Breast epithelium (tissue), 4 donors: ENCODE data around the gene B4GALT2. TPM values are rescaled to one million over a fixed set of nuclear protein-coding genes. Genes with fewer than 3 reads are reported as not detected.

Experiments
- DNase-seq, 2 donors: peaks; one replicate each; pipeline ENCODE4 v3.0.0-alpha.2; 2019; ENCODE audit warnings: low spot score in 2 of 2
- H3K27ac ChIP-seq, 2 donors: fragments of 200-600 bp; sonication (generic) in 1 of 2; one replicate each; pipeline ENCODE4 v1.5.1; 2016 to 2019; ENCODE audit warnings: mild to moderate bottlenecking in 1 of 2
- H3K27me3 ChIP-seq, 2 donors: fragments of 200-600 bp; sonication (generic) in 1 of 2; one replicate each; pipeline versions ENCODE4 v1.5.1 to v1.6.0; 2017 to 2019; ENCODE audit warnings: control low read depth in 1 of 2, mild to moderate bottlenecking in 1 of 2
- H3K36me3 ChIP-seq: fragments of 200-600 bp; one replicate; pipeline ENCODE4 v1.5.1; 2019
- H3K4me1 ChIP-seq, 2 donors: fragments of 200-600 bp; sonication (generic); one replicate each; pipeline ENCODE4 v1.5.1; 2016 to 2019; ENCODE audit warnings: control low read depth in 1 of 2
- H3K4me3 ChIP-seq, 3 donors: fragments of 200-600 bp; sonication (generic); 1 replicate in 2 of 3; 2 replicates in 1 of 3; pipeline ENCODE4 v1.5.1; 2016 to 2019; ENCODE audit warnings: mild to moderate bottlenecking in 3 of 3, moderate library complexity in 2 of 3
- H3K9me3 ChIP-seq, 2 donors: fragments of 200-600 bp; sonication (generic) in 1 of 2; one replicate each; pipeline ENCODE4 v1.5.1; 2016 to 2019; ENCODE audit warnings: control low read depth in 1 of 2
- POLR2A ChIP-seq: fragments of 450-650 bp; IDR thresholded peaks from one replicate; pipeline ENCODE4 v1.6.1; 2016; ENCODE audit warnings: antibody characterized with exemption, mild to moderate bottlenecking, moderate library complexity
- POLR2AphosphoS5 ChIP-seq, 3 donors: sonication (generic); formaldehyde crosslinking; IDR thresholded peaks; one replicate each; pipeline ENCODE4 v1.6.1; 2017; ENCODE audit warnings: antibody characterized with exemption in 3 of 3
- intact Hi-C: fragments of 100-400 bp; cut with DNase I; formaldehyde crosslinking; loops from one replicate; pipeline ENCODE4 v1.15.1; 2023; ENCODE audit warnings: low total_unique reads
- total RNA-seq, 3 donors: library from RNA; depleted of rRNA; stranded (reverse); fragments of >200 nt; gene quantifications; one replicate each; pipeline ENCODE4 v1.1.0, GENCODE V29; 2016
- TF ChIP-seq, protein P1 (sequence below), 3 donors: fragments of 450-650 bp; IDR thresholded peaks; one replicate each; pipeline ENCODE4 v1.5.1; 2016 to 2017; ENCODE audit warnings: antibody characterized with exemption in 3 of 3, mild to moderate bottlenecking in 3 of 3, moderate library complexity in 3 of 3

B4GALT2 gene
- total RNA-seq, 3 donors from 2014 or later = 19.8 to 49.9 (median 37.0) TPM

DNA sequence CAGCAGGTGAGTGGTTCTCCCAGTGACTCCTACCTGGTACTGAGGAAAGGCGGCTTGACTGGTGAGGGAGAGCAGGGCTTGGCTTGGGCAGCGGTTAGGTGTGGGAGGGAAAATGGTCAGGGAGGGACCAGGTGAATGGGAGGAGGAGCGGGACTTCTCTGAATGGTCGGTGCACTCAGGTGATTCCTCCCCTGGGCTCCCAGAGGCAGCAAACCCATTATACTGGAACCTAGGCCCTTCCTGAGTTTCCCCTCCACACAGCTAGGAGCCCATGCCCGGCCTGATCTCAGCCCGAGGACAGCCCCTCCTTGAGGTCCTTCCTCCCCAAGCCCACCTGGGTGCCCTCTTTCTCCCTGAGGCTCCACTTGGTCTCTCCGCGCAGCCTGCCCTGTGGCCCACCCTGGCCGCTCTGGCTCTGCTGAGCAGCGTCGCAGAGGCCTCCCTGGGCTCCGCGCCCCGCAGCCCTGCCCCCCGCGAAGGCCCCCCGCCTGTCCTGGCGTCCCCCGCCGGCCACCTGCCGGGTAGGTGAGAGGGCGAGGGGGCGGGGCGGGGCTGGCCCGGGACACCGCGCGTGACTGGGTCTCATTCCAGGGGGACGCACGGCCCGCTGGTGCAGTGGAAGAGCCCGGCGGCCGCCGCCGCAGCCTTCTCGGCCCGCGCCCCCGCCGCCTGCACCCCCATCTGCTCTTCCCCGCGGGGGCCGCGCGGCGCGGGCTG, 43.1 kb upstream of the B4GALT2 start:
- Histone ChIP-seq H3K36me3 (no peaks in the 10 kb centered on the region), H3K4me3 (peak overlapping the region; percentile 32 to 74 (median 56)), H3K27me3 (no peaks in the 10 kb centered on the region), H3K9me3 (no peaks in the 10 kb centered on the region), H3K27ac (peak overlapping the region in 1 of 2 donors; percentile 10), H3K4me1 (no peaks in the 10 kb centered on the region)
- TF ChIP-seq POLR2AphosphoS5 (IDR thresholded peaks at IDR 0.05) = no peak
- TF ChIP-seq POLR2A = no peak
- TF ChIP-seq, protein P1, sequence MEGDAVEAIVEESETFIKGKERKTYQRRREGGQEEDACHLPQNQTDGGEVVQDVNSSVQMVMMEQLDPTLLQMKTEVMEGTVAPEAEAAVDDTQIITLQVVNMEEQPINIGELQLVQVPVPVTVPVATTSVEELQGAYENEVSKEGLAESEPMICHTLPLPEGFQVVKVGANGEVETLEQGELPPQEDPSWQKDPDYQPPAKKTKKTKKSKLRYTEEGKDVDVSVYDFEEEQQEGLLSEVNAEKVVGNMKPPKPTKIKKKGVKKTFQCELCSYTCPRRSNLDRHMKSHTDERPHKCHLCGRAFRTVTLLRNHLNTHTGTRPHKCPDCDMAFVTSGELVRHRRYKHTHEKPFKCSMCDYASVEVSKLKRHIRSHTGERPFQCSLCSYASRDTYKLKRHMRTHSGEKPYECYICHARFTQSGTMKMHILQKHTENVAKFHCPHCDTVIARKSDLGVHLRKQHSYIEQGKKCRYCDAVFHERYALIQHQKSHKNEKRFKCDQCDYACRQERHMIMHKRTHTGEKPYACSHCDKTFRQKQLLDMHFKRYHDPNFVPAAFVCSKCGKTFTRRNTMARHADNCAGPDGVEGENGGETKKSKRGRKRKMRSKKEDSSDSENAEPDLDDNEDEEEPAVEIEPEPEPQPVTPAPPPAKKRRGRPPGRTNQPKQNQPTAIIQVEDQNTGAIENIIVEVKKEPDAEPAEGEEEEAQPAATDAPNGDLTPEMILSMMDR (IDR thresholded peaks at IDR 0.05) = no peak
- peak in 1 of 2 donors; percentile 69 for DNase-seq
- intact Hi-C loops = loop anchor here (10.0 kb wide), 1 partner anchor 171 kb away; no protein-coding TSS in a partner anchor

DNA sequence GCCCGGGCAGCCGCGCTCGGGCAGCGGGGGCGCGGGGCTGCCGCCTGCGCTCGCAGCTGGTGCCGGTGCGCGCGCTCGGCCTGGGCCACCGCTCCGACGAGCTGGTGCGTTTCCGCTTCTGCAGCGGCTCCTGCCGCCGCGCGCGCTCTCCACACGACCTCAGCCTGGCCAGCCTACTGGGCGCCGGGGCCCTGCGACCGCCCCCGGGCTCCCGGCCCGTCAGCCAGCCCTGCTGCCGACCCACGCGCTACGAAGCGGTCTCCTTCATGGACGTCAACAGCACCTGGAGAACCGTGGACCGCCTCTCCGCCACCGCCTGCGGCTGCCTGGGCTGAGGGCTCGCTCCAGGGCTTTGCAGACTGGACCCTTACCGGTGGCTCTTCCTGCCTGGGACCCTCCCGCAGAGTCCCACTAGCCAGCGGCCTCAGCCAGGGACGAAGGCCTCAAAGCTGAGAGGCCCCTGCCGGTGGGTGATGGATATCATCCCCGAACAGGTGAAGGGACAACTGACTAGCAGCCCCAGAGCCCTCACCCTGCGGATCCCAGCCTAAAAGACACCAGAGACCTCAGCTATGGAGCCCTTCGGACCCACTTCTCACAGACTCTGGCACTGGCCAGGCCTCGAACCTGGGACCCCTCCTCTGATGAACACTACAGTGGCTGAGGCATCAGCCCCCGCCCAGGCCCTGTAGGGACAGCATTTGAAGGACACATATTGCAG, 42.4 kb upstream of the B4GALT2 start:
- Histone ChIP-seq H3K4me1 (no peaks in the 10 kb centered on the region), H3K27ac (peak overlapping the region in 1 of 2 donors; percentile 10), H3K27me3 (no peaks in the 10 kb centered on the region), H3K36me3 (no peaks in the 10 kb centered on the region), H3K4me3 (peak overlapping the region; percentile 32 to 74 (median 56)), H3K9me3 (no peaks in the 10 kb centered on the region)
- intact Hi-C loops = loop anchor here (10.0 kb wide), 1 partner anchor 172 kb away; no protein-coding TSS in a partner anchor
- TF ChIP-seq, protein P1 (IDR thresholded peaks at IDR 0.05) = peak in 1 of 3 donors; percentile 25
- TF ChIP-seq POLR2A (no peak), POLR2AphosphoS5 (IDR thresholded peaks at IDR 0.05) (no peak)
- no peak for DNase-seq

DNA sequence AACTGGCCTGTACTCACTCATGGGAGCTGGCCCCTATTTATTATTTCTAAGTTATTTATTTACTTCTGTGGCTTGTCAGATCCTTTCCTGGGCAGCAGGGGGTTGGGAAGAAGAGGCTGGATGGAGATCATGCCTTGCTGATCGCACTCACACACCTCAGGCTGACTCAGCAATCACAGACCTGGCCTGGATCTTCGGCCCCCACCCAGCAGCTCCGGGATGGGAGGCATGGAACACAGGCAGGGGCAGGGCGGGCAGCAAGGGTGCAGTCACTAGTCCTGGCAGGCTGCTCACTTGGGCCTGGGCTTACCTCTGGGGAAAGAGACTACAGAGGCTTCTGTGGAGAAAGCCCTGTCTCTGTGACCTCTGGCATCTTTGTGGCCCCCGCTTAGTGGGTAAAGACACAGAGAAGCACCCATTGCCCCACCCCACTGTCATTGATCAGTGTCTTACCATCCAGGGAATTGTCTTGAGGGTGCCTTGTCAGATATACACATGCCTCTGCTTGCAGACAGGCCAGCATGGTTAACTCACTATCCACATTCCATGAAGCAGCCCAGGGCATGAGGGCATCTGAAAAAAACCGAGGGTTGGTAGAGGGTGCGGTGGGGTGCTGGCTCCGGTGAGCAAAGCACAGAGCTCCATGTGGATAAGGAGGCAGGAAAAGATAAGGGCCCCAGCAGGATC, 41.7 kb upstream of the B4GALT2 start:
- H3K27ac ChIP-seq = no peak overlapping the region
- TF ChIP-seq POLR2AphosphoS5 (IDR thresholded peaks at IDR 0.05) (no peak), POLR2A (no peak)
- TF ChIP-seq, protein P1 (IDR thresholded peaks at IDR 0.05) = no peak
- H3K36me3 ChIP-seq = no peaks in the 10 kb centered on the region
- H3K4me3 ChIP-seq = no peak overlapping the region
- intact Hi-C loops = loop anchor here (10.0 kb wide), 1 partner anchor 173 kb away; no protein-coding TSS in a partner anchor
- no peak for DNase-seq
- no peaks in the 10 kb centered on the region for H3K4me1 ChIP-seq
- no peaks in the 10 kb centered on the region for H3K27me3 ChIP-seq
- no peaks in the 10 kb centered on the region for H3K9me3 ChIP-seq

DNA sequence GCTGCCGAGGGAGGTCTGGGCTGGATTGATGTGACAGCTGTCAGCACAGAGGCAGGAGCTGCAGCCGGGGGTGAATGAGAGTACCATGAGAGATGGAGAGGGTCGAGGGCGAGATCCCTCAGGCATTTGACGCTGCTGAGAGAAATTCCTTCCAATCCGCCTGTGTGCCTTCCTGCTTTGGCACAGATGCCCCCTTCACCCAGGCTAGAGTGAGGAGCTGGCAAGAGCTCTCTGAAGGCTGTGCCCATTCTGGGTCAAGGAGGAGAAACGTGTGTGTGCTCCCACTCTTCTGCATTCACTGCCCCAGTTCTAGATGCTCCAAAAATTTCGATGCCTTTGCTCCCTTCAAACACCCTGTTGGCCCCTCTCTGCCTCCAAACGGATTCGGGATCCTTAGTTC, 40.6 kb upstream of the B4GALT2 start:
- no peak for DNase-seq
- Histone ChIP-seq H3K27me3 (no peaks in the 10 kb centered on the region), H3K36me3 (no peaks in the 10 kb centered on the region), H3K4me1 (no peaks in the 10 kb centered on the region), H3K4me3 (no peak overlapping the region), H3K9me3 (no peaks in the 10 kb centered on the region), H3K27ac (no peak overlapping the region)
- intact Hi-C loops = loop anchor here (10.0 kb wide), 1 partner anchor 174 kb away; no protein-coding TSS in a partner anchor
- TF ChIP-seq, protein P1 (IDR thresholded peaks at IDR 0.05) = no peak
- TF ChIP-seq POLR2AphosphoS5 (IDR thresholded peaks at IDR 0.05) = no peak
- TF ChIP-seq POLR2A = no peak
